ENCODE data around the gene SYT11. TPM values are rescaled to one million over a fixed set of nuclear protein-coding genes. Genes with fewer than 3 reads are reported as not detected.

The SYT11 gene
- total and polyA plus RNA-seq, 2 of the 8 experiments (the other 6 are each of a cell fraction or from before 2014, with no cell fraction given): 7.2 to 9.6 TPM

DNA sequence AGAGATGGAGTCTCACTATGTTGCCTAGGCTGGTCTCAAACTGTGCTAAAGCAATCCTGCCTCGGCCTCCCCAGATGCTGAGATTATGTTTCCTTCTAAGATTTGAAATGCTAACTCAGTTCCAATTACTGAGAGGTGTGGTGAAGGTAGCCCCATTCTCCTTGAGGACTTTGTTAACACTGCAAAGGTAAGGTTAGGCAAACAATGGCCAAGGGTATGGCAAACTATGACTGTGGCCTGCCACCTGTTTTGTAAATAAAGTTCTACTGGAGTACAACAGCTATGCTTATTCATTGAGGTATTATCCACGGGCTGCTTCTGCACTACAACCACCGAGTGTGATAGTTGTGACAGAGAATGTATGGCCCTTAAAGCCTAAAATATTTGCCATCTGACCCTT lies 61.4 kb downstream of the SYT11 start (continued):
- TF ChIP-seq, protein P1, sequence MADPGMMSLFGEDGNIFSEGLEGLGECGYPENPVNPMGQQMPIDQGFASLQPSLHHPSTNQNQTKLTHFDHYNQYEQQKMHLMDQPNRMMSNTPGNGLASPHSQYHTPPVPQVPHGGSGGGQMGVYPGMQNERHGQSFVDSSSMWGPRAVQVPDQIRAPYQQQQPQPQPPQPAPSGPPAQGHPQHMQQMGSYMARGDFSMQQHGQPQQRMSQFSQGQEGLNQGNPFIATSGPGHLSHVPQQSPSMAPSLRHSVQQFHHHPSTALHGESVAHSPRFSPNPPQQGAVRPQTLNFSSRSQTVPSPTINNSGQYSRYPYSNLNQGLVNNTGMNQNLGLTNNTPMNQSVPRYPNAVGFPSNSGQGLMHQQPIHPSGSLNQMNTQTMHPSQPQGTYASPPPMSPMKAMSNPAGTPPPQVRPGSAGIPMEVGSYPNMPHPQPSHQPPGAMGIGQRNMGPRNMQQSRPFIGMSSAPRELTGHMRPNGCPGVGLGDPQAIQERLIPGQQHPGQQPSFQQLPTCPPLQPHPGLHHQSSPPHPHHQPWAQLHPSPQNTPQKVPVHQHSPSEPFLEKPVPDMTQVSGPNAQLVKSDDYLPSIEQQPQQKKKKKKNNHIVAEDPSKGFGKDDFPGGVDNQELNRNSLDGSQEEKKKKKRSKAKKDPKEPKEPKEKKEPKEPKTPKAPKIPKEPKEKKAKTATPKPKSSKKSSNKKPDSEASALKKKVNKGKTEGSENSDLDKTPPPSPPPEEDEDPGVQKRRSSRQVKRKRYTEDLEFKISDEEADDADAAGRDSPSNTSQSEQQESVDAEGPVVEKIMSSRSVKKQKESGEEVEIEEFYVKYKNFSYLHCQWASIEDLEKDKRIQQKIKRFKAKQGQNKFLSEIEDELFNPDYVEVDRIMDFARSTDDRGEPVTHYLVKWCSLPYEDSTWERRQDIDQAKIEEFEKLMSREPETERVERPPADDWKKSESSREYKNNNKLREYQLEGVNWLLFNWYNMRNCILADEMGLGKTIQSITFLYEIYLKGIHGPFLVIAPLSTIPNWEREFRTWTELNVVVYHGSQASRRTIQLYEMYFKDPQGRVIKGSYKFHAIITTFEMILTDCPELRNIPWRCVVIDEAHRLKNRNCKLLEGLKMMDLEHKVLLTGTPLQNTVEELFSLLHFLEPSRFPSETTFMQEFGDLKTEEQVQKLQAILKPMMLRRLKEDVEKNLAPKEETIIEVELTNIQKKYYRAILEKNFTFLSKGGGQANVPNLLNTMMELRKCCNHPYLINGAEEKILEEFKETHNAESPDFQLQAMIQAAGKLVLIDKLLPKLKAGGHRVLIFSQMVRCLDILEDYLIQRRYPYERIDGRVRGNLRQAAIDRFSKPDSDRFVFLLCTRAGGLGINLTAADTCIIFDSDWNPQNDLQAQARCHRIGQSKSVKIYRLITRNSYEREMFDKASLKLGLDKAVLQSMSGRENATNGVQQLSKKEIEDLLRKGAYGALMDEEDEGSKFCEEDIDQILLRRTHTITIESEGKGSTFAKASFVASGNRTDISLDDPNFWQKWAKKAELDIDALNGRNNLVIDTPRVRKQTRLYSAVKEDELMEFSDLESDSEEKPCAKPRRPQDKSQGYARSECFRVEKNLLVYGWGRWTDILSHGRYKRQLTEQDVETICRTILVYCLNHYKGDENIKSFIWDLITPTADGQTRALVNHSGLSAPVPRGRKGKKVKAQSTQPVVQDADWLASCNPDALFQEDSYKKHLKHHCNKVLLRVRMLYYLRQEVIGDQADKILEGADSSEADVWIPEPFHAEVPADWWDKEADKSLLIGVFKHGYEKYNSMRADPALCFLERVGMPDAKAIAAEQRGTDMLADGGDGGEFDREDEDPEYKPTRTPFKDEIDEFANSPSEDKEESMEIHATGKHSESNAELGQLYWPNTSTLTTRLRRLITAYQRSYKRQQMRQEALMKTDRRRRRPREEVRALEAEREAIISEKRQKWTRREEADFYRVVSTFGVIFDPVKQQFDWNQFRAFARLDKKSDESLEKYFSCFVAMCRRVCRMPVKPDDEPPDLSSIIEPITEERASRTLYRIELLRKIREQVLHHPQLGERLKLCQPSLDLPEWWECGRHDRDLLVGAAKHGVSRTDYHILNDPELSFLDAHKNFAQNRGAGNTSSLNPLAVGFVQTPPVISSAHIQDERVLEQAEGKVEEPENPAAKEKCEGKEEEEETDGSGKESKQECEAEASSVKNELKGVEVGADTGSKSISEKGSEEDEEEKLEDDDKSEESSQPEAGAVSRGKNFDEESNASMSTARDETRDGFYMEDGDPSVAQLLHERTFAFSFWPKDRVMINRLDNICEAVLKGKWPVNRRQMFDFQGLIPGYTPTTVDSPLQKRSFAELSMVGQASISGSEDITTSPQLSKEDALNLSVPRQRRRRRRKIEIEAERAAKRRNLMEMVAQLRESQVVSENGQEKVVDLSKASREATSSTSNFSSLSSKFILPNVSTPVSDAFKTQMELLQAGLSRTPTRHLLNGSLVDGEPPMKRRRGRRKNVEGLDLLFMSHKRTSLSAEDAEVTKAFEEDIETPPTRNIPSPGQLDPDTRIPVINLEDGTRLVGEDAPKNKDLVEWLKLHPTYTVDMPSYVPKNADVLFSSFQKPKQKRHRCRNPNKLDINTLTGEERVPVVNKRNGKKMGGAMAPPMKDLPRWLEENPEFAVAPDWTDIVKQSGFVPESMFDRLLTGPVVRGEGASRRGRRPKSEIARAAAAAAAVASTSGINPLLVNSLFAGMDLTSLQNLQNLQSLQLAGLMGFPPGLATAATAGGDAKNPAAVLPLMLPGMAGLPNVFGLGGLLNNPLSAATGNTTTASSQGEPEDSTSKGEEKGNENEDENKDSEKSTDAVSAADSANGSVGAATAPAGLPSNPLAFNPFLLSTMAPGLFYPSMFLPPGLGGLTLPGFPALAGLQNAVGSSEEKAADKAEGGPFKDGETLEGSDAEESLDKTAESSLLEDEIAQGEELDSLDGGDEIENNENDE (IDR thresholded peaks at IDR 0.05; ENCODE audit: insufficient replicate concordance, low read length): no peak
- no peak for TF ChIP-seq CHD2 (IDR thresholded peaks at IDR 0.05; ENCODE audit: low read length)
